Measurements from ENCODE around the gene TXLNG. TPM values are rescaled to one million over a fixed set of nuclear protein-coding genes. Genes with fewer than 3 reads are reported as not detected.

TXLNG gene
- total and polyA plus RNA-seq, 2 of the 4 experiments (the other 2 are of a cell fraction), result 7.0 to 9.7 TPM

DNA sequence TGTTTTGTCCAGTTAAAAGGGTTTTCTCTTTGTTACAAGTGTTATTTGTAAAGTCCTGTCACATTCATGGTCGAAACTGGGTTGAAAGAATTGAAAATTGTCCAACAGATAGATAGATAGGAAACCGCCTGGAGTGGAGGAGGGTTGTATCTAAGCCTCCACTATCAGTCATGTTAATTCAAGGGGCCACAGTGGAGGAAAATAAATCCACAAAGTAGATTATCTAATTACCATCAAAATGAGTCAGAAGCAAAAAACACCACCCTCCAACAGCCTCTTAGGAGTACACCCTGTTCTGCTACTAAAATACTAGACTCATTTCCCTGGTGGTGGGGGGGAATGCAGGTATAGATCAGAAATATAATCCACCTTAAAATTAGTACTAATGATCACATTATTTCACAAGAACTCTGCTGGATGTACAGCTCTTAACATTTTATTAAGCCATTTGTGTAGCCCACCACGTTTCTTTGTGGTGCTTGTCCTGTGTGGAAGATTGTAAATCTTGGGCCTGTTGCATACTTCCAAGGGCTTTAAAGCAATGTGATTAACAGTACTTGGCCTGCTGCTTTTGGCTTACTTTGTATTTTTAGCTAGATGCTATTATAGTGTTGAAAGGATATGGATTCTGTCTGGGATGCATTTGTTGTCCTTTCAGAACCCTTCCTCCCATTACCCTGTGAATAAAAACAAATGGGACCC lies 57.1 kb downstream of the TXLNG start:
- TF ChIP-seq SMC3 (IDR thresholded peaks at IDR 0.05; ENCODE audit: low read depth, low read length) (no peak), MXI1 (IDR thresholded peaks at IDR 0.05; ENCODE audit: borderline replicate concordance, low read depth, low read length) (no peak), CHD1 (IDR thresholded peaks at IDR 0.05; ENCODE audit: low read depth, low read length) (no peak), USF2 (IDR thresholded peaks at IDR 0.05; ENCODE audit: low read depth, low read length) (no peak), POLR2A (IDR thresholded peaks at IDR 0.05; ENCODE audit: low read depth, low read length) (no peak), RAD21 (IDR thresholded peaks at IDR 0.05; ENCODE audit: low read length) (no peak), RCOR1 (IDR thresholded peaks at IDR 0.05; ENCODE audit: insufficient replicate concordance, low read length) (no peak), MAZ (IDR thresholded peaks at IDR 0.05; ENCODE audit: borderline replicate concordance, low read depth, low read length) (no peak), NFE2L2 (IDR thresholded peaks at IDR 0.05; ENCODE audit: low read depth, low read length) (no peak)
- TF ChIP-seq, protein P1, sequence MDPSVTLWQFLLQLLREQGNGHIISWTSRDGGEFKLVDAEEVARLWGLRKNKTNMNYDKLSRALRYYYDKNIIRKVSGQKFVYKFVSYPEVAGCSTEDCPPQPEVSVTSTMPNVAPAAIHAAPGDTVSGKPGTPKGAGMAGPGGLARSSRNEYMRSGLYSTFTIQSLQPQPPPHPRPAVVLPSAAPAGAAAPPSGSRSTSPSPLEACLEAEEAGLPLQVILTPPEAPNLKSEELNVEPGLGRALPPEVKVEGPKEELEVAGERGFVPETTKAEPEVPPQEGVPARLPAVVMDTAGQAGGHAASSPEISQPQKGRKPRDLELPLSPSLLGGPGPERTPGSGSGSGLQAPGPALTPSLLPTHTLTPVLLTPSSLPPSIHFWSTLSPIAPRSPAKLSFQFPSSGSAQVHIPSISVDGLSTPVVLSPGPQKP (IDR thresholded peaks at IDR 0.05; ENCODE audit: borderline replicate concordance, low read depth, low read length), result no peak
- Histone ChIP-seq H2BK5ac (ENCODE audit: low read depth, low read length, poor library complexity, severe bottlenecking) (no peak overlapping the region), H3K56ac (ENCODE audit: extremely low read depth, insufficient read depth, low read length) (no peak overlapping the region), H3K4me2 (ENCODE audit: low read depth, low read length) (no peak overlapping the region), H3K27me3 (ENCODE audit: control insufficient read depth, insufficient read depth, low read length) (no peaks in the 10 kb centered on the region), H2BK20ac (ENCODE audit: low read depth, low read length) (no peak overlapping the region), H3K36me3 (ENCODE audit: control insufficient read depth, insufficient read depth, low read length) (peaks cover 25% of the 10 kb centered on the region), H2BK120ac (ENCODE audit: low read depth, low read length) (no peak overlapping the region), H3K9ac (ENCODE audit: low read depth, low read length) (no peak overlapping the region), H2AFZ (replicated peaks; ENCODE audit: low read length, poor library complexity) (no peak overlapping the region), H3K18ac (ENCODE audit: low read depth, low read length) (no peak overlapping the region), H2BK15ac (ENCODE audit: low read depth, low read length) (no peak overlapping the region), H3K14ac (replicated peaks; ENCODE audit: low read depth, low read length) (no peak overlapping the region), H3K4ac (ENCODE audit: low read depth, low read length) (no peak overlapping the region), H4K8ac (ENCODE audit: low read depth in 2 of 2, low read length in 2 of 2) (no peak overlapping the region), H4K91ac (ENCODE audit: insufficient read depth, low read depth, low read length) (no peak overlapping the region), H4K20me1 (ENCODE audit: insufficient read depth, low read length) (no peaks in the 10 kb centered on the region), H3K23ac (ENCODE audit: low read depth, low read length) (no peak overlapping the region), H4K5ac (ENCODE audit: low read depth, low read length) (no peak overlapping the region), H3K27ac (ENCODE audit: insufficient read depth, low read length) (no peak overlapping the region), H3K9me1 (ENCODE audit: insufficient read depth, low read length) (peaks cover 5% of the 10 kb centered on the region; the same call in 1 of the 2 replicates), H3K9me3 (ENCODE audit: control insufficient read depth, insufficient read depth, low read length) (no peaks in the 10 kb centered on the region), H2AK5ac (ENCODE audit: low read depth, low read length) (no peak overlapping the region), H3K4me1 (ENCODE audit: control insufficient read depth, insufficient read depth, low read length) (peaks cover 11% of the 10 kb centered on the region), H3K79me1 (ENCODE audit: low read depth in 1 of 2, low read length in 2 of 2) (peaks cover 2 to 7% of the 10 kb centered on the region in 2 experiments; a peak in 2 of 4 replicates), H2AK9ac (replicated peaks; ENCODE audit: low read depth, low read length, poor library complexity) (no peak overlapping the region), H3K4me3 (ENCODE audit: insufficient read depth, low read depth, low read length) (no peak overlapping the region)
- intact Hi-C loops (cut with micrococcal nuclease) (no loop called here), in situ Hi-C loops (cut with MboI; ENCODE audit: low sequenced_read_pairs) (loop anchor here (25.0 kb wide), 1 partner anchor 844 kb away; no protein-coding TSS in a partner anchor), dilution Hi-C loops (cut with HindIII; ENCODE audit: low sequenced_read_pairs, unreplicated experiment) (no loop called here)
- POLR2A ChIA-PET (ENCODE audit: unreplicated experiment), result no interaction called here
- ATAC-seq (ENCODE audit: low read depth) (no peak), DNase-seq (no peak)
- CTCF ChIA-PET, result no interaction called here
- WGBS, 2 experiments (ENCODE audit: extremely low coverage in 2 of 2, insufficient read length in 1 of 2), result no CpG with 5 or more reads among the region's 3 CpGs
- TSS peak; percentile 68 for BruUV-seq (replicated peaks)

Data from IMR-90 (cell line).